Ramos (cell line): ENCODE data around the gene GMPS.

ENCODE experiments used
- in situ Hi-C: fragments of 300-500 bp; cut with MboI; formaldehyde crosslinking; loops from one replicate; pipeline ENCODE4 v1.14.3; 2022; ENCODE audit warnings: low sequenced_read_pairs; ENCODE audit not compliant: unreplicated experiment

The GMPS gene

GRCh38 chr3:155983834-155984474 lies 113.5 kb downstream of the GMPS start:
- in situ Hi-C loops, result no loop called here

- in situ Hi-C loops, result no loop called here
Observed at GRCh38 chr3:155984791-155985417, 114.5 kb downstream of the GMPS start.

GRCh38 chr3:155989536-155989935 lies 119.1 kb downstream of the GMPS start:
- in situ Hi-C loops, result no loop called here

- in situ Hi-C loops, result no loop called here
Observed at GRCh38 chr3:155991212-155991611, 120.8 kb downstream of the GMPS start.

GRCh38 chr3:155991847-155992246 lies 121.4 kb downstream of the GMPS start:
- in situ Hi-C loops, result no loop called here
